Panc1 (cell line): ENCODE data around the gene CLDN11.

Source experiments
- POLR2AphosphoS5 ChIP-seq: IDR thresholded peaks from 2 replicates; pipeline ENCODE4 v1.6.1; 2012; ENCODE audit warnings: mild to moderate bottlenecking, low read depth, low read length, moderate library complexity
- SIN3A ChIP-seq: IDR thresholded peaks from 2 replicates; pipeline ENCODE4 v1.6.1; 2012; ENCODE audit warnings: low read depth, mild to moderate bottlenecking, low read length, moderate library complexity, borderline replicate concordance; ENCODE audit not compliant: insufficient read depth
- TF ChIP-seq, protein P1 (sequence below): fragments of 450-650 bp; IDR thresholded peaks from 2 replicates; pipeline ENCODE4 v1.5.1; 2017; ENCODE audit warnings: mild to moderate bottlenecking
- TF ChIP-seq, protein P2 (sequence below), 2 experiments: IDR thresholded peaks; 2 replicates each; pipeline ENCODE4 v1.6.1; 2011 to 2012; ENCODE audit warnings: low read depth in 2 of 2, control low read depth in 1 of 2, low read length in 1 of 2, mild to moderate bottlenecking in 1 of 2, moderate library complexity in 1 of 2; ENCODE audit not compliant: insufficient read depth in 1 of 2

DNA sequence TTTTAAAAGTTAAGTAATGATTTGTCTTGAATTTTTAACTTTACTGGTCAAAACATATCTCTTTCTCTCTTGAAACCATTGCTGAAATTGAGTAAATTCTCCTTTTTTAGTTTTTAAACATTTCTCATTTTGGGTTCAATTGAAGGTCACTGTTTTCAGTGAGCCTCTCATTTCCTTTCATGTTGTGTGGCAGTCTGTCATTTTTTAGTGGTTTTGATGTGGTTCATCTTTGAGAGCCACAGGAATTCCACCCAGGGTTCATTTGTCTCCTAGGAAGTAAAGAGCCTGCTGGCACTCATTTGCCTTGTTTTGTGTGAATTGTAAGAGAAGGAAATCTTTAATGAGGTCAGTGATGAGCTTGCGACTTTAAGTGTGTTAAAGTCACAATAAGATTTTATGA lies 10.4 kb downstream of the CLDN11 start:
- TF ChIP-seq POLR2AphosphoS5 = no peak
- TF ChIP-seq, protein P1, sequence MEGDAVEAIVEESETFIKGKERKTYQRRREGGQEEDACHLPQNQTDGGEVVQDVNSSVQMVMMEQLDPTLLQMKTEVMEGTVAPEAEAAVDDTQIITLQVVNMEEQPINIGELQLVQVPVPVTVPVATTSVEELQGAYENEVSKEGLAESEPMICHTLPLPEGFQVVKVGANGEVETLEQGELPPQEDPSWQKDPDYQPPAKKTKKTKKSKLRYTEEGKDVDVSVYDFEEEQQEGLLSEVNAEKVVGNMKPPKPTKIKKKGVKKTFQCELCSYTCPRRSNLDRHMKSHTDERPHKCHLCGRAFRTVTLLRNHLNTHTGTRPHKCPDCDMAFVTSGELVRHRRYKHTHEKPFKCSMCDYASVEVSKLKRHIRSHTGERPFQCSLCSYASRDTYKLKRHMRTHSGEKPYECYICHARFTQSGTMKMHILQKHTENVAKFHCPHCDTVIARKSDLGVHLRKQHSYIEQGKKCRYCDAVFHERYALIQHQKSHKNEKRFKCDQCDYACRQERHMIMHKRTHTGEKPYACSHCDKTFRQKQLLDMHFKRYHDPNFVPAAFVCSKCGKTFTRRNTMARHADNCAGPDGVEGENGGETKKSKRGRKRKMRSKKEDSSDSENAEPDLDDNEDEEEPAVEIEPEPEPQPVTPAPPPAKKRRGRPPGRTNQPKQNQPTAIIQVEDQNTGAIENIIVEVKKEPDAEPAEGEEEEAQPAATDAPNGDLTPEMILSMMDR = no peak
- TF ChIP-seq SIN3A = no peak
- TF ChIP-seq, protein P2, sequence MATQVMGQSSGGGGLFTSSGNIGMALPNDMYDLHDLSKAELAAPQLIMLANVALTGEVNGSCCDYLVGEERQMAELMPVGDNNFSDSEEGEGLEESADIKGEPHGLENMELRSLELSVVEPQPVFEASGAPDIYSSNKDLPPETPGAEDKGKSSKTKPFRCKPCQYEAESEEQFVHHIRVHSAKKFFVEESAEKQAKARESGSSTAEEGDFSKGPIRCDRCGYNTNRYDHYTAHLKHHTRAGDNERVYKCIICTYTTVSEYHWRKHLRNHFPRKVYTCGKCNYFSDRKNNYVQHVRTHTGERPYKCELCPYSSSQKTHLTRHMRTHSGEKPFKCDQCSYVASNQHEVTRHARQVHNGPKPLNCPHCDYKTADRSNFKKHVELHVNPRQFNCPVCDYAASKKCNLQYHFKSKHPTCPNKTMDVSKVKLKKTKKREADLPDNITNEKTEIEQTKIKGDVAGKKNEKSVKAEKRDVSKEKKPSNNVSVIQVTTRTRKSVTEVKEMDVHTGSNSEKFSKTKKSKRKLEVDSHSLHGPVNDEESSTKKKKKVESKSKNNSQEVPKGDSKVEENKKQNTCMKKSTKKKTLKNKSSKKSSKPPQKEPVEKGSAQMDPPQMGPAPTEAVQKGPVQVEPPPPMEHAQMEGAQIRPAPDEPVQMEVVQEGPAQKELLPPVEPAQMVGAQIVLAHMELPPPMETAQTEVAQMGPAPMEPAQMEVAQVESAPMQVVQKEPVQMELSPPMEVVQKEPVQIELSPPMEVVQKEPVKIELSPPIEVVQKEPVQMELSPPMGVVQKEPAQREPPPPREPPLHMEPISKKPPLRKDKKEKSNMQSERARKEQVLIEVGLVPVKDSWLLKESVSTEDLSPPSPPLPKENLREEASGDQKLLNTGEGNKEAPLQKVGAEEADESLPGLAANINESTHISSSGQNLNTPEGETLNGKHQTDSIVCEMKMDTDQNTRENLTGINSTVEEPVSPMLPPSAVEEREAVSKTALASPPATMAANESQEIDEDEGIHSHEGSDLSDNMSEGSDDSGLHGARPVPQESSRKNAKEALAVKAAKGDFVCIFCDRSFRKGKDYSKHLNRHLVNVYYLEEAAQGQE (IDR thresholded peaks at IDR 0.05; ENCODE audit: insufficient read depth in 1 of 2, low read depth in 2 of 2, low read length in 1 of 2) = no peak
